GDM1 (cell line): Measurements from ENCODE around the gene CPSF4.
"Not testable (repeated sequence)": the region's sequence is repeated elsewhere in the genome, so short reads cannot be mapped to it uniquely, and the experiment has no call there.

ENCODE experiments used
- DNase-seq: peaks from one replicate; lab custom pipeline; 2025; lab: John Stamatoyannopoulos, UW

Gene CPSF4

DNA sequence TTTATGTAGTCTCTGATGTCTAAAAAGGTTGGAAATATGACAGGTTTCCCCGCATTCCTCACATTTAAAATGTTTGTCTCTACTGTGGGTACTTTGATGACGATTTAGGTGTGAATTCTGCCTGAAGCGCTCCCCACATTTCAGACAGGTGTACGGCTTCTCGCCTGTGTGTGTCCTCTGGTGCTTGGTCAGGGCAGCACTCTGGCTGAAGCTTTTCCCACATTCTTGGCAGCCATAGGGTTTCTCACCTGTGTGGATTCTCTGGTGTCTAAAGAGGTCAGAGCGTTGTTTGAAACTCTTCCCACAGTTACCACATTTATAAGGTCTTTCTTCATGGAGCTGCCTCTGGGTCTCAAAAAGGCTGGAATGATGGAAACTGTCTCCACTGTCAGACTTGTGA is 55.1 kb downstream of the CPSF4 start:
- DNase-seq = no peak

DNA sequence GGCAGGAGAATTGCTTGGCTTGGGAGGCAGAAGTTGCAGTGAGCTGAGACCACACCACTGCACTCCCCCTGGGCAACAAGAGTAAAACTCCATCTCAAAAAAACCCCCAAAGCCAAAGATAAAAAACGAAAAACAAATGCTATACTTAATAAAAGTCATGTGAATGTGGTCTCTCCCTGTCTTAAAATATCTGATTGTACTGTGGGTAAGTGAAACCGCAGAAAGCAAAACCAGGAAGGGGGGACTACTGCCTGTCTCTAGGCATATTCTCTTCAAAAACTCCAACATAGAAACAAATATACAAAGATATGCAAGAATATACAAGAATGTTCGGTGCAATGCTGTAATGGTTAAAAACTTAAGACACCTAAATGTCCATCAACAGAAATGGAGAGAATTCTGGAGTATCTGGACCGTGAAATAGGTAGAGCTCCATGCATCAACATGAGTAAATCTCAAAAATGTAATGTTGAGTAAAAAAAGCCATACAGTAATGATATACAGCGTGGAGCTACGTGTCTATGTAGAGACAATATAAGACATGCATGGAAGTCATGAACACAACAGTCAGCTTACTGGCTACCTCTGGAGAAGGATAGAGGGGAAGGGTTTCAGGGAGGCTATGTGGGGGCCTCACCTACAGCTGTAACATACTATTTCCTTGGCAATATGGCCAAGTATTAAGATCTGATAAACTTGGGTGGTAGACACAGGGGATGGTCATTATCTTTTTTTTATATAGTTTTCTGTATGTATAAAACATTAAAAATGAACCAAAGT is 59.2 kb downstream of the CPSF4 start:
- DNase-seq = no peak

DNA sequence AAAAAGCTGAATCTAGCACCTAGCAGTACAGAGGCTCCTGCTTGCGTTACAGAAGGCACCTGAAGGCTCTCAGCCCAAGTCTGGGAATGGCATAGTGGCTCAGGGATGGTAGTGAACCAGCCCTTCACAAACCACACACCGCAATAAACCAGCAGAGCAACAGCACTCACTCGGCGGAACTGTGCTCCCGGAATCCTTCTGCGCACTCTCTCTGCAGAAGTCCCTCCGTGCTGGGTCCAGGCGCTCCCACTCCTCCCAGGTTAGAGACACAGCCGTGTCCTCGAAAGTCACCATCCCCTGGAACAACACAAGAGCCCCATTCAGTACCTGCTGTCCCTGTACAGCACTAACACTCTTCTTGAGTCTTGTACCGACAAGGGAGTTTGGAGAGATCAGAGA is 59.8 kb downstream of the CPSF4 start:
- DNase-seq = no peak

DNA sequence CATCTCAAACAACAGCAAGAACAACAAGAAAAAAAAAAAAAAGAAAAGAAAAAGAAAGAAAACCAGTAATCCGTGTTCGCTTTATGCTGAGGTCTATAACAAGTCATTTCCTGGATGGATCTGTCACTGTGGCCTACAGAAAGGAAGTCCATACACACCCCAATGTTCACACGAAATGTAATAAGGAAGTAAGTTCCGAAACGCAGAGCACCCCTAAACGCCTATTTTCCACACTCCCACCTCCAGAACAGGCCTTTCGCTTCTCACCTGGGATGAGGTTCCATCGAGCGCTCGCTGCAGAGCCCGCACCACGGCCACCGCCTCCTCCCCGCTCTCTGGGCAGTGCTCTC is 60.6 kb downstream of the CPSF4 start:
- DNase-seq = no peak

DNA sequence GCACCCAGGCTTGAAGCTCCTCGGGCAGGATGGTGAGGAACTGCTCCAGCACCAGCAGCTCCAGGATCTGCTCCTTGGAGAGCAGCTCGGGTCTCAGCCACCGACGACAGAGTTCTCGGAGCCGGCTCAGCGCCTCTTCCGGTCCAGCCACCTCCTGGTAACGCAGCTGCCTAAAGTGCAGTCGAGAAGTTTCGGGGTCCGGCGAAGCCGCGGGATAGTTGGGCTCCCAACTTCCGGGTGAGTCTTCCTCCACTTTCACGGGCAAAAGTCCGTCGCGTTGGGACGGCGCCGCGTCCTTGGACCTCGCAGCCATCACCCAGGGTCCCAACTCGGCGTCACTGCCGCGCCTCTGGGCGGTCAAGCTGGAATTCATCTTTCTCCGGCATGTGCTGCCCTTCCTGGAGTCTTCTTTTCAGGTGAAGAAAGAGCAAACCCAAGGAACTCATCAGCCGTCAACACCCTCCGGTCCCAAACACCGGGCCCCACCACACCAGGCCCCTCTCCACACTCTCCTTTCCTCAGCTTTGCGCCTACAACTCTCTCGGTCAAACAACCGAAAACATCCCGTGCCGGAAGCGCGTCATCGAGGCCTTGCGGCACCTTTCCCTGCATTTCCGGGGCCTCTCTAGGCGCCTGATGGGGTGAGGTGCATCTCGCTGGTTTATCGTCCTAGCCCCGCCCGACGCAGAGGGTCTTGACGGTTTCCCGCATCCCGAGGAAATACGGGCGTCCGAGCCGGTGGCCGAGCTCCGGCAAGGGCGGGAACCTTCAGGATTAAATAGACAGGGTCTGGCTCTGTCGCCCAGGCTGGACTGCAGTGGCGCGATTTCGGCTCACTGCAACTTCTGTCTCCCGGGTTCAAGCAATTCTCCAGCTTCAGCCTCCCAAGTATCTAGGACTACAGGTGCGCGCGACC is 61.2 kb downstream of the CPSF4 start, which contains the start of gene ZNF394:
TSS of gene ZNF394 (minus strand) at position 561 of the 916 bp plus-strand sequence. CDS start at position 373, 188 bp downstream.
- peak; percentile 85 for DNase-seq

DNA sequence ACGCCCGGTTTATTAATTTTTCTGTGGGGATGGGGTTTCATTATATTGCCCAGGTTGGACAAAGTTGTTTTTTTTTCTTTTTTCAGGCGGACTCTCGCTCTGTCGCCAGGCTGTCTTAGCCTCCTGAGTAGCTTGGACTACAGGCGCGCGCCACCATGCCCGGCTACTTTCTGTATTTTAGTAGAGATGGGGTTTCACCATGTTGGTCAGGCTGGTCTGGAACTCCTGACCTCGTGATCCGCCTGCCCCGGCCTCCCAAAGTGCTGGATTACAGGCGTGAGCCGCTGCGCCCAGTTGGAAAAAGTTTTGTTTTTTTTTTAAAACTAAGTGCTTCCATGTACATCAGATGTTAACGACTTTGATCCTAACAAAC is 61.9 kb downstream of the CPSF4 start:
- no peak for DNase-seq

DNA sequence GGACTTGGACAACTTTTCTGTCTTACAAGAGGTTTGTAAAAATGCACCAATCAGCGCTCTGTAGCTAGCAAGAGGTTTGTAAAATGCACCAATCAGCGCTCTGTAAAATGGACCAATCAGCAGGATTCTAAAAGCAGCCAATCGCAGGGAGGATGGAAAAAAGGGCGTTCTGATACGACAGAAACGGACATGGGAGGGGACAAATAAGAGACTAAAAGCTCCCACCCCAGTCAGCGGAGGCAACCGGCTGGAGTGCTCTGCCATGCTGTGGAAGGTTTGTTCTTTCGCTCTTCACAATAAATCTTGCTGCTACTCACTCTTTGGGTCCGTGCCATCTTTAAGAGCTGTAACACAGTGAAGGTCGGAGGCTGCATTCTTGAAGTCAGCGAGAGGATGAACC is 62.5 kb downstream of the CPSF4 start:
- DNase-seq = not testable (repeated sequence)

DNA sequence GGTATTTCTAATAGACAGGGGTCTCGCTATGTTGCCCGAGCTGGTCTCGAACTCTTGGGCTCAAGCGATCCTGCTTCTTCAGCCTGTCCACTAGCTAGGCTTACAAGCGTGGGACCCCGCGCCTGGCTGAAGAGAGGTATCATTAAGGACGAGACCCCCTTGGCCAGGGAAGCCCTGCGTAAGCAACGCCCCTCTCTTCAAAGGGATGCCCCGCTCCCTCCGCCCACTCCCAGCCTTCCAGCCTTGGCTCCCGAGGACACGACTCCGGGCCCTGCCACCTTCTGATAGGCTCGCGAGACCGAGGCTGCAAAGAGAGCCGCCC is 65.5 kb downstream of the CPSF4 start:
- DNase-seq = peak; percentile 95

DNA sequence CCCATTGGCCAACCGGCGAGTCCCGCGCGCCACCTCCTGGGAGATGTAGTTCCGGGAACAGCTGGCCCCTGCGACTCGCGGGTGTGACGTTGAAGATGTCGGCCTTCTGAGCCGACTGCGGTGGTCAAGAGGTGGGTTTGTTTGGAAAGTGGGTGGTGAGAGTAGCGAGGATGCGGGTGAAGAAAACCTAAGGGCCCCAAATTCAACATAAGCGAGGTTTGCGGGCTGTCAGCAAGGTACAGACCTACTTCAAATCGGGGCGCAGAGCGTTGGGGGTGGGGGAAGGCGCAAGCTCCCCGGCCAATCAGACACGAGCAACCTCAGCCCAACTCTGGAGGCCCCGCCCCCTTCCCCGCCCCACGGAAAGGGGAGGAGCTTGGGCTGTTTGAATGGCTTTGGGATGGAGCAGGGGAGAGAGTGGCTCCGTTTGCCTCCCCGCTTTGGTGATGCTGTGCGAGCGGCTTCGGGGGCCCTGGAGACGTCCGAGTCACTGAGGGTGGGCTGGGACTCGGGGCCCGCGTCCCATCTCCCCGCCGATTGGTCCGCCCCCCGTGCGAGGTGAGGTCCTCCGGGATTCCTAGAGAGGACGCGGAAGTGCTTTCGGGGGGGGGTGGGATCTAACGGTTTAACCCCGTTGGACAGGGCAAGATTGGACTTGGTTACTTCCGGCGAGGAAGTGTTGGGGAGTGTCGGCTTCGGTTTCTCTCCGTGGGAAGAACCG is 66.0 kb downstream of the CPSF4 start, which contains the start of gene ZKSCAN5:
TSS of gene ZKSCAN5 (plus strand) at position 60 of the 721 bp plus-strand sequence. CDS start 1,383 bp downstream, outside the sequence.
- peak; percentile 90 for DNase-seq

DNA sequence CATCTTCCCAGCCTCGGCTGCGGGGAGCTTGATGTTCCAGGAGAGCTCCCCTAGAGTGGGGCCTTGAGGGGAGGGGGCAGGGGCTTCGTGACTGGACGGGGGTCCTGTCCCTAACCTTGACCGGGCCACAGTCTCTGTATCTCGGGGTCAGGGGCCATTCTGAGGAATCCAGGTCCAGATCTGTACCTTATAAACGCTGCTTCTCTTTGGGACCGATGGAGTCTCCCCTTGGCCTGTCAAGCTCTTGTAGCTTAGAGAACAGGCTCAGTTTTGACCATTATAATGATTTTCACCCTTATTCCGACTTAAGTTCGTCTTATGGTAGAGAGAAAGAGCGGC is 66.5 kb downstream of the CPSF4 start:
- no peak for DNase-seq
